ENCODE measurements around the gene DOK1.

DOK1 gene

DNA sequence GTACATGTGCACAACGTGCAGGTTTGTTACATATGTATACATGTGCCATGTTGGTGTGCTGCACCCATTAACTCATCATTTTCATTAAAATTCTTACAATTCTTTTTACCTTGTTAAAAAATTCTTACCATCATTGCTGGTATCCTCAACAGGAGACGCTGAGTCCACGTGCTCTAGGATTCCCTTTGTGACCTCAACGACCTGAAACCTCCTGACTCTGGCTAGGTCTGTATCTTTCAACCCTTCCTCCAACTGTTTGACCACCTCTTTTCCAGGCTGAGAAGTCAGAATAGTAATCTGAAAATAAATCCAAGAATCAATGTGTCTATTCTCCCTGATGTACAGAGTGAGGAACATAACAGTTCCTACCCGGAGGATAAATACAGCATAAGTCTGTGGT, 52.4 kb downstream of the DOK1 start:
- no peak for DNase-seq
